HEK293 (cell line): Measurements from ENCODE around the gene ACSM4.
"Not testable (repeated sequence)": the region's sequence is repeated elsewhere in the genome, so short reads cannot be mapped to it uniquely, and the experiment has no call there.

ENCODE experiments used
- CTCF ChIA-PET: fragments of 350-600 bp; formaldehyde crosslinking; extraction: SDS; loops from one replicate; lab custom pipeline; 2021; ENCODE audit warnings: antibody characterized with exemption; lab: Yijun Ruan, JAX
- POLR2A ChIA-PET: fragments of 300-600 bp; formaldehyde crosslinking; extraction: SDS; loops from one replicate; lab custom pipeline; 2020; ENCODE audit warnings: antibody characterized with exemption, inconsistent platforms; lab: Yijun Ruan, JAX
- H3K27ac ChIP-seq: fragments of 200-500 bp; sonication (Bioruptor generic); 2 replicates; pipeline ENCODE4 v1.5.1; 2014; ENCODE audit warnings: low read depth, low read length, control low read depth, inconsistent platforms; ENCODE audit errors: extremely low read depth
- H3K36me3 ChIP-seq, 2 experiments: fragments of 200-500 bp in 1 of 2; sonication (Bioruptor generic) in 1 of 2; 1 replicate in 1 of 2; 2 replicates in 1 of 2; pipeline ENCODE4 v1.5.1; 2014 to 2017; ENCODE audit warnings: inconsistent platforms in 2 of 2, low read length in 2 of 2; ENCODE audit not compliant: control insufficient read depth in 2 of 2, insufficient read depth in 1 of 2
- H3K4me1 ChIP-seq: fragments of 200-500 bp; sonication (Bioruptor generic); 2 replicates; pipeline ENCODE4 v1.5.1; 2014; ENCODE audit warnings: mild to moderate bottlenecking, low read length, inconsistent platforms; ENCODE audit not compliant: control insufficient read depth, insufficient read depth
- H3K4me3 ChIP-seq: 2 replicates; pipeline ENCODE4 v1.5.1; 2011; ENCODE audit warnings: low read depth, mild to moderate bottlenecking, control low read depth, low read length, moderate library complexity
- H3K9me3 ChIP-seq: fragments of 200-500 bp; sonication (Bioruptor generic); 2 replicates; pipeline ENCODE4 v1.5.1; 2014; ENCODE audit warnings: low read depth, low read length, inconsistent platforms; ENCODE audit not compliant: control insufficient read depth, insufficient read depth
- SETDB1 ChIP-seq: IDR thresholded peaks from one replicate; pipeline ENCODE4 v1.6.1; 2017; ENCODE audit warnings: mild to moderate bottlenecking, low read length, moderate library complexity, mixed read lengths; ENCODE audit not compliant: insufficient read length
- SP7 ChIP-seq: fragments of 450-650 bp; formaldehyde crosslinking; IDR thresholded peaks from 2 replicates; pipeline ENCODE4 v1.5.1; 2016; ENCODE audit warnings: missing biosample characterization, missing genetic modification characterization
- ZBTB11 ChIP-seq: fragments of 450-650 bp; formaldehyde crosslinking; conservative IDR thresholded peaks from 2 replicates; pipeline ENCODE4 v1.5.1; 2016; ENCODE audit warnings: low read depth, missing biosample characterization, missing genetic modification characterization
- ZBTB26 ChIP-seq: fragments of 450-650 bp; formaldehyde crosslinking; optimal IDR thresholded peaks from 2 replicates; pipeline ENCODE3; 2016; ENCODE audit warnings: missing biosample characterization, mild to moderate bottlenecking, missing genetic modification characterization
- ZEB2 ChIP-seq: fragments of 450-650 bp; formaldehyde crosslinking; IDR thresholded peaks from 2 replicates; pipeline ENCODE4 v1.5.1; 2016; ENCODE audit warnings: missing biosample characterization, missing genetic modification characterization
- ZNF112 ChIP-seq: fragments of 450-650 bp; formaldehyde crosslinking; IDR thresholded peaks from 2 replicates; pipeline ENCODE4 v1.5.0; 2017; ENCODE audit warnings: missing biosample characterization, missing genetic modification characterization
- ZNF132 ChIP-seq: fragments of 450-650 bp; formaldehyde crosslinking; IDR thresholded peaks from 2 replicates; pipeline ENCODE4 v1.5.1; 2017; ENCODE audit warnings: missing biosample characterization, missing genetic modification characterization, borderline replicate concordance
- ZNF148 ChIP-seq: fragments of 450-650 bp; formaldehyde crosslinking; IDR thresholded peaks from 2 replicates; pipeline ENCODE4 v1.5.0; 2017; ENCODE audit warnings: missing biosample characterization, missing genetic modification characterization, borderline replicate concordance
- ZNF549 ChIP-seq: fragments of 450-650 bp; IDR thresholded peaks from 2 replicates; pipeline ENCODE4 v1.5.1; 2018; ENCODE audit warnings: missing biosample characterization, missing genetic modification characterization, mild to moderate bottlenecking, inconsistent platforms, moderate library complexity
- ZNF621 ChIP-seq: fragments of 450-650 bp; formaldehyde crosslinking; IDR thresholded peaks from 2 replicates; pipeline ENCODE4 v1.5.1; 2017; ENCODE audit warnings: missing biosample characterization, missing genetic modification characterization
- ZNF626 ChIP-seq: fragments of 450-650 bp; sonication (Bioruptor Pico); formaldehyde crosslinking; IDR thresholded peaks from 2 replicates; pipeline ENCODE4 v1.5.1; 2018; ENCODE audit warnings: missing biosample characterization, missing genetic modification characterization, inconsistent platforms
- ZSCAN23 ChIP-seq: fragments of 450-650 bp; formaldehyde crosslinking; IDR thresholded peaks from 2 replicates; pipeline ENCODE4 v1.5.1; 2016; ENCODE audit warnings: missing biosample characterization, missing genetic modification characterization
- TF ChIP-seq, protein P1 (sequence below): fragments of 450-650 bp; IDR thresholded peaks from 2 replicates; pipeline ENCODE4 v1.5.1; 2018; ENCODE audit warnings: missing biosample characterization, mild to moderate bottlenecking, missing genetic modification characterization

The ACSM4 gene

GRCh38 chr12:7271893-7272514 lies 31.9 kb upstream of the ACSM4 start (continued):
- no peak for TF ChIP-seq ZBTB11 (tag by site-specific recombination)
- TF ChIP-seq ZNF132, result no peak
- TF ChIP-seq ZBTB26, result no peak
- TF ChIP-seq ZNF112 (tag by site-specific recombination), result no peak

DNA sequence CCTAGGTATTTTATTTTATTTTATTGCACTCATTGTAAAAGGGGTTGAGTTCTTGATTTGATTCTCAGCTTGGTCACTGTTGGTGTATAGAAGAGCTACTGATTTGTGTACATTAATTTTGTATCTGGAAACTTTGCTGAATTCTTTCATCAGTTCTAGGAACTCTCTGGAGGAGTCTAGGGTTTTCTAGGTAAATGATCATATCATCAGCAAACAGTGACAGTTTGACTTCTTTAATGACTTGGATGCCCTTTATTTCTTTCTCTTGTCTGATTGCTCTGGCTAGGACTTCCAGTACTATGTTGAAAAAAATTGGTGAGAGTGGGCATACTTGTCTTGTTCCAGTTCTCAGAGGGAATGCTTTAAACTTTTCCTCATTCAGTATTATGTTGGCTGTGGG lies 28.4 kb upstream of the ACSM4 start:
- CTCF ChIA-PET, H3K4me3 ChIP-seq, H3K4me1 ChIP-seq, H3K27ac ChIP-seq, POLR2A ChIA-PET, H3K9me3 ChIP-seq, H3K36me3 ChIP-seq: not testable (repeated sequence)

DNA sequence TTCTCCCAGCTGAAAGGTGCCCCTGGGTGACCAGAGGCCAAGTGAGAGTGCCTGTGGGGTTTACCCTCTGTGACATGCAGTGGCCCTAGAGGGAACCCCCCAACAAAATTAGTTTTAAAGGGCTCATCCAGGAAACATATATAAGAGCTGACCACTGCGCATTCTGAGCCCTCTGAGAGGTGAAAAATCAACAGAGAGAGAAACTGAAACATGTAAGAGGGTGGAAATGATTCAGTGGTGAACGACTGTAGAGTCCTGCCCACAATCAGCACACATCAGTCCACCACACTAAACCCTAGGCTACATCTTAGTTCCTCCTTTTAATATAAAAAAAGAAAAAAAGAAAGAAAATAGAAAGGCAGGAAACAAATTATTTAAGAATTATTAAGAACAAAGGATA lies 21.0 kb upstream of the ACSM4 start:
- H3K4me1 ChIP-seq, result no peaks in the 10 kb centered on the region
- ChIA-PET CTCF (no interaction called here), POLR2A (no interaction called here)
- H3K9me3 ChIP-seq, result no peaks in the 10 kb centered on the region
- no peak for TF ChIP-seq ZNF621 (tag by site-specific recombination)
- no peak for TF ChIP-seq SP7 (tag by site-specific recombination)
- TF ChIP-seq, protein P1, sequence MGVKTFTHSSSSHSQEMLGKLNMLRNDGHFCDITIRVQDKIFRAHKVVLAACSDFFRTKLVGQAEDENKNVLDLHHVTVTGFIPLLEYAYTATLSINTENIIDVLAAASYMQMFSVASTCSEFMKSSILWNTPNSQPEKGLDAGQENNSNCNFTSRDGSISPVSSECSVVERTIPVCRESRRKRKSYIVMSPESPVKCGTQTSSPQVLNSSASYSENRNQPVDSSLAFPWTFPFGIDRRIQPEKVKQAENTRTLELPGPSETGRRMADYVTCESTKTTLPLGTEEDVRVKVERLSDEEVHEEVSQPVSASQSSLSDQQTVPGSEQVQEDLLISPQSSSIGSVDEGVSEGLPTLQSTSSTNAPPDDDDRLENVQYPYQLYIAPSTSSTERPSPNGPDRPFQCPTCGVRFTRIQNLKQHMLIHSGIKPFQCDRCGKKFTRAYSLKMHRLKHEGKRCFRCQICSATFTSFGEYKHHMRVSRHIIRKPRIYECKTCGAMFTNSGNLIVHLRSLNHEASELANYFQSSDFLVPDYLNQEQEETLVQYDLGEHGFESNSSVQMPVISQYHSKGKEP (tag by site-specific recombination), result no peak
- TF ChIP-seq ZNF148 (tag by site-specific recombination), result no peak
- no peak for TF ChIP-seq ZEB2 (tag by site-specific recombination)
- H3K36me3 ChIP-seq, result no peaks in the 10 kb centered on the region
- H3K27ac ChIP-seq, result no peak overlapping the region
- H3K4me3 ChIP-seq, result no peak overlapping the region

- no peaks in the 10 kb centered on the region for H3K9me3 ChIP-seq
- POLR2A ChIA-PET, result no interaction called here
- no peak overlapping the region for H3K4me3 ChIP-seq
Measured at GRCh38 chr12:7289743-7290142, 14.1 kb upstream of the ACSM4 start.

GRCh38 chr12:7290588-7290987 lies 13.3 kb upstream of the ACSM4 start:
- H3K4me1 ChIP-seq, POLR2A ChIA-PET, H3K4me3 ChIP-seq, H3K9me3 ChIP-seq, H3K27ac ChIP-seq, H3K36me3 ChIP-seq, CTCF ChIA-PET: not testable (repeated sequence)

More at GRCh38 chr12:7289743-7290142, 14.1 kb upstream of the ACSM4 start:
- no peak overlapping the region for H3K27ac ChIP-seq
- TF ChIP-seq ZSCAN23 (tag by site-specific recombination), result no peak
- 0 out of 2 replicates have a peak, but pooled peaks have one; percentile 33 for TF ChIP-seq ZNF626
- peak; percentile 98 for TF ChIP-seq SETDB1
- TF ChIP-seq ZNF549, result peak; percentile 15; the same call in 1 of the 2 replicates
- TF ChIP-seq, all 188 proteins: peak for 3
- no peaks in the 10 kb centered on the region for H3K36me3 ChIP-seq
- H3K4me1 ChIP-seq, result no peaks in the 10 kb centered on the region
- CTCF ChIA-PET, result interaction anchor here (0.5 to 0.7 kb wide), 2 partner anchors 84 to 95 kb away, joined by 4 read pairs; no protein-coding TSS in a partner anchor
